ENCODE measurements around the gene CARMIL1.
"Not testable (repeated sequence)": the region's sequence is repeated elsewhere in the genome, so short reads cannot be mapped to it uniquely, and the experiment has no call there.

The CARMIL1 gene

DNA sequence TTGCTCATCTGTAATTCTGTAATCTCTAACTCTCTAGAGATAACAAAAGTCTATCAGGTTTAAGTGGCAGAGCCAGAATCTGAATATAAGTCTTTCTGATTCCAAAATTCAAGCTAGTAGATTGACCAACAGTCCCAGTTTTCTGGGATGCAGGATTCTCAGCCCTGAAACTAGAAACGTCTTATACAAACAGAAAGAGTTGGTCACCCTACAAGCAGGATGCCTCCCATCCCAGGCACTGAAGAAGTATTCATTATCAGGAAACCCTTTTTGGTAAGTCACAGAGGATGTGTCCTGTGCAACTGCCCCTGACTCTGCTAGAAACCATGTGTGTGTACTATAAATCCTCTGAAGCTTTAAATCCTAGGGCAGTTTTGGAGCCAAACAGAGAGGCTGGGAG lies 135.0 kb downstream of the CARMIL1 start:
- DNase-seq, result no peak

DNA sequence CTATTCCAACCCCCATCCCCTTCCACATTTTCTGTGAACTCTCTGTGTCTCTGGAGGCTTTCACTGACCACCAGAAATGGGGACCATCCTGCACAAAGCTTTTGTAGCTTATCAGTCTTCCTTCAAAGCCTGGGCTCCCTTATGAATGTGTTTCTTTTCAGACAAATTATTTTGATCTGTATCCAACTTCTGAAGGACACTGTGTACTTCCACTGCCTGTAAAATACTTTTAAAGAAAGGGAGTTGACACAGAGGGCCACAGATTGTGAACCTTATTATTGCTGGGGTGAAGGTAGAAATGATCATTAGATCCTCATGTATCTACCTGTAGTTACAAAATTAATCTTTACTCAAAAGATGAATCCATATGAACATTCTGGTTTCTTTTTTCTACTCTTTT lies 135.6 kb downstream of the CARMIL1 start:
- no peak for DNase-seq

GRCh38 chr6:25415274-25415673 lies 136.1 kb downstream of the CARMIL1 start:
- no peak for DNase-seq

DNA sequence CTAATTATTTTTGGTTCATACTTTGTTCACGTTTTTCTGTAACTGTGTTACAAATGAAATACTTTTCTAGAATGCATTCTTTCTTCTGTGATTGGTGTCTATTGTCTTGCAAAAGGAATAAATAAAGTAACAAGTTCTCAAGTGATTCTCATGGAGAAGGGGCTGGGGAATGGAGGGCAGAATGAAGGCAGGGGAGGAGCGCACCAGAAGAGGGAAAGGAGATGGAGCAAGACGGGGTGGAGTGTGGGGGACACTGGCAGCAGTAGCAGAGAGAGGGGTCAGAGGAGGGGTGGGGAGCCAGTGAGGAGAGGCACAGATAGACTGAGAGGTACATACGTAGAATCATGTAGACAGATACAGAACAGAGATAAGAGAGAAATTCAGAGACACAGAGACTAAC lies 136.5 kb downstream of the CARMIL1 start:
- no peak for DNase-seq

GRCh38 chr6:25417046-25417605 lies 138.0 kb downstream of the CARMIL1 start:
- DNase-seq, result no peak

- DNase-seq, result no peak
Observed at GRCh38 chr6:25418454-25419052, 139.4 kb downstream of the CARMIL1 start.

GRCh38 chr6:25419879-25420278 lies 140.7 kb downstream of the CARMIL1 start:
- DNase-seq, result no peak

GRCh38 chr6:25423358-25423757 lies 144.2 kb downstream of the CARMIL1 start:
- DNase-seq, result no peak

- DNase-seq, result no peak
Observed at GRCh38 chr6:25424303-25424702, 145.1 kb downstream of the CARMIL1 start.

GRCh38 chr6:25427549-25427948 lies 148.4 kb downstream of the CARMIL1 start:
- no peak for DNase-seq

DNA sequence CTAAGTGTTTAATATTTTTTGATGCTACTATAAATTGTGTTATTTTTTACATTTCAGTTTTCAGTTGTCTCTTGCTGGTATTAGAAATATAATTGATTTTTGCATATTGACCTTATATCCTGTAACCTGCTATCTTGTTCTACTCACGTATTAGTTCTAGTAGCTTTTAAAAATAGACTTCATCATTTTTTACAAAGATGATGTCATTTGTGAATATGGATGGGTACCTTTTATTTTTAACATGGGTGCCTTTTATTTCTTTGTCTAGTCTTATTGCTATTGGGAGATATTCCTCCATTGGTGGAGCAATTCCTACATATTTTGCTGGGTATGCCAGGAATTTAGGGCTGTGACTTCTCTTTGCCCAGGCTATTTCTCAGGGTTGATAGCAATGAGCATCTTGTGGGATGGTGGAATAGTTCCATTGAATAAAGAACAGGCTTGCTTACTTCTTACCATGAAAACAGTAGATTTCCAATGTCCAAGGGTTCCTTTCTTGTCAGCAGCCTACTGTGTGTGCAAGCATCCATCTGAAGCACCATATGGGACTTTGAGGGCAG lies 149.7 kb downstream of the CARMIL1 start:
- DNase-seq, result no peak

- no peak for DNase-seq
Observed at GRCh38 chr6:25431306-25431974, 152.3 kb downstream of the CARMIL1 start.

DNA sequence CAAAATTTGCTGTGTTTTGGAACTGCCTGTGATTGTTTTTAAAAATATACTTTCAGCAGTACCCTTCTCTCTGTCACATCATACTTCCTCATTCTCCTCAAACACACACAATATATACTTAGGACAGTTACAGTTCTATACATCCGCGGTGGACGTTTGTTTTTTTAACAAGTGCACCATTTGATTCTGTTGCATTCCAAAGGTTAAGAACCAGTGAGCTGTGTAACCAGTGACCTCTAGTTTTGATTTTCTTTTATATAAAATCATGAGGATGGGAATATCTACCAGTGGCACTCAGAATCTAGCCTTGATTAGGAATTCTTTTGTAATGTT lies 152.8 kb downstream of the CARMIL1 start:
- DNase-seq, result no peak

GRCh38 chr6:25434921-25435320 lies 155.7 kb downstream of the CARMIL1 start:
- no peak for DNase-seq

DNA sequence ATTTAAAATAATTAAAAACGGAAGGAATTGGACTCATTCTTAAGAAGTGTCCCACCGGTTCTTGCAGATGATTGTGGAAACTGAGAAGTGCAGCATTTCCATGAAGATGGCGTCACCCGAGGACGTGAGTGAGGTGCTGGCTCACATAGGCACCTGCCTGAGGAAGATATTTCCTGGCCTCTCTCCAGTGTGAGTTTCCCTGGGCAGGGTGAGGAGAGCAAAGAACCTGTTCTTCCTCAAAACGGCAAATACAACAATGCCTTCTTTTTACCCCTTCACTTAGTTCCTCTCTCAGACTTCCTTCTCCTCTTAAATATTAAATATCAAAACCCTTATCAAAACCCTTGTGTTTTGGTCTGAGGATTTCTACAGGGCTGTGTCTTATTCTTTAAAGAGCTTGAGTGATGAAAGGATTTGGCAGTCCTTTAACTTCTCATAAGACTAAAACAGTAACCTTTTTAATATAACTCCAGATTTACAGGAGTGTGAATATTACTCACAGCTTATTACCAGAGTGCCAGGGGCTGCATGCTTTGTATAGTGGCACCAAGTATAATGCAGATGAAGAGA lies 156.3 kb downstream of the CARMIL1 start:
- no peak for DNase-seq

DNA sequence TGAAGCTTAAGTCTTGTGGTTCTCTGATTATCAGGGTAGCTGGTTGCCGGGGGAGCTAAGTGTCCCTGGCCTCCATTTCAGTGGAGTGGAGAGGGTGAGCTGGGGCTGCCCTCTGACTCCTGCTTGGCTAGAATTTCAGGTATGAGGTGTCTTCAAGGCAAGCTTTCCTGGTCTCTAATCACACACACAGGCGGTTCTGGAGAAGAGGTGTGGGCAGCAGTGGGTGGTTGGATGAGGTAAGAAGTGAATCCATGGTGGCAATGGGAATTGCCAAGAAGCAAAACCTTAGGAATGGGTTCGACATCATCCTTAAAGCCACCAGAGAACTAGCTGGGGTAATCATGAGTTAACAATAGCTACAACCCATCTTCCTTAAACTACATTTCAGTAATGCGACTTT lies 157.6 kb downstream of the CARMIL1 start:
- no peak for DNase-seq

DNA sequence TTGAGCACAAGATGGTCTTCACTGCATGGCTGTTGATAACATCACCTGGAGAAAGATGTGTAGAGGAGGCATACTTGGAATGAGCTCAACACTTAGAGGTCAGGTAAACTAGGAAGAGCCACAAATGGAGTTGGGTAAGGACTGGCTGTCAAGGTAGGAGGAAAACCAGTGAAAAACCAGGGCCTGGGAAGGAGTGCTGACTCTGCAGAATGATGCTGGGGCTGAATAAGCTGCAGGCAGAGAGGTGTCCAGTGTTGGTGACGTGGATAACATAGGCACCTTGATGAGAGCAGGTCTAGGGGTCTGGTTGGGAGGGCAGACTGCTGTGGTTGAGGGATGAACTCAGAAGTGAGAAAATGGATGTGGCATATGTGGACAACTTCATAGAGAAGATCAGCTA lies 160.2 kb downstream of the CARMIL1 start:
- no peak for DNase-seq

DNA sequence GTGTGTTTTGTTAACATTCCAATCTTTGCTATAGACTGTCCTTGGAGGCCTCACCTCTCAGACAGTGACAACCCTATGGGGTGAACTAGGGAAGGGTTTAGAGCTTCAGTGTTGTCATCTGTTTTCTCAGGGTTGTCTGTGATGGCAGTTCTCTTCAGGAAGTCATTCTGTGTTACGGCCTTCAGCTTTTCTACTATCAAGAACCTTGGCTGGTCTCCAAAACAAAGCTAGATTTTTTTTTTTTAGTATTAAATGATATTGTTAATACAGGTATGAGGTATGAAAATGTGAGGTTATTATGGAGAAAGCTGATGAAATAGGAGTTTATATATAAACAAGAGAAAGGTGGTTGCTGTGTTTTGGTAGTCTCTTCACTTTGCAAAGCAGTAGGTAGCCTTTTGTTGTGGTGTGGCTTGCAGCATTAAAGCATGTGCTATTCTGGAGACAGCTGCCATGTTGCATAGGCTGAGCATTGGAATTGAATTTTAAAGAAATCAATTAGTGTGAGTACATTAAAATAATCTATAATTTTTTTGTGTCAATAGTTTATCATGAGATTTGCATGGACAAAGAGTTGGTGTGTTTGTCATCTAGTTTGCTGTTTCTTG lies 162.6 kb downstream of the CARMIL1 start:
- peak in 4 of 6 experiments; percentile 0 to 83 (median 70) for DNase-seq

DNA sequence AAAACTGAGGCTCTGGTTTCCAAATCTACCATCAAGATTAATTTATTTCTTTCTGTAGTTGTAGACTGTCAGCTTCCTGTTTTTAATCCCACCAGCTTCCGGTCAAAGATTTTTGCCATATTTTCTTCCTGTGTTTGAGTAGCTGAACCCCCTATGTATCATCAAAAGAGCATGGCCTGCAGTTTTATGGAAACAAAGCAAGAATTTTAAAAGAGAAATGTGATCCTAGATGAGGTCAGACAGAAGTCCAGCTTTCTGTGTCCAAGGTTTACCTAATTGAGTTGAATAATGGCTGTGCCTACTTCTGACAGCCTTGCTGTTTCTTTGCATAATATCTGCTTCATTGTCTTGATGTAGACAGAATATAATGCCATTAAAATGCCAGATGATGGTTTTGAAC lies 163.7 kb downstream of the CARMIL1 start:
- DNase-seq, result no peak

GRCh38 chr6:25444521-25444920 lies 165.3 kb downstream of the CARMIL1 start:
- not testable (repeated sequence) for DNase-seq

- no peak for DNase-seq
Observed at GRCh38 chr6:25446830-25447569, 167.8 kb downstream of the CARMIL1 start.

DNA sequence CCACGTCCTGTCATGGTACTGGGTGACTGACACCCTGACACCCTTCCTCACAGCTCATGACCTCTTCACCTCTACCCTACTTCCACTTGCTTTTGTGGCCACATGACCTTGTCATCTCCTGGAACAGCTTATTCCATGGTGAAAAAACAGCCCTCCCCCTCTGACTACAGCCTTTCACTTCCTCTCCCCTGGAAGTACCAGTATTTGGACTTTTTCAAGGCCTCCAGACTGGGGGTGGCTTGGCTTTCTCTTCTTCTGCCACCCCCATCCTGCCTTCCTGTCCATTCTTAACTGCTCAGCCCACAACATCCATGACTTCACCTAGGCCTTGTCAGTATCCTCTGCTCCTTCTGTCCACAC lies 168.4 kb downstream of the CARMIL1 start:
- DNase-seq, result no peak

DNA sequence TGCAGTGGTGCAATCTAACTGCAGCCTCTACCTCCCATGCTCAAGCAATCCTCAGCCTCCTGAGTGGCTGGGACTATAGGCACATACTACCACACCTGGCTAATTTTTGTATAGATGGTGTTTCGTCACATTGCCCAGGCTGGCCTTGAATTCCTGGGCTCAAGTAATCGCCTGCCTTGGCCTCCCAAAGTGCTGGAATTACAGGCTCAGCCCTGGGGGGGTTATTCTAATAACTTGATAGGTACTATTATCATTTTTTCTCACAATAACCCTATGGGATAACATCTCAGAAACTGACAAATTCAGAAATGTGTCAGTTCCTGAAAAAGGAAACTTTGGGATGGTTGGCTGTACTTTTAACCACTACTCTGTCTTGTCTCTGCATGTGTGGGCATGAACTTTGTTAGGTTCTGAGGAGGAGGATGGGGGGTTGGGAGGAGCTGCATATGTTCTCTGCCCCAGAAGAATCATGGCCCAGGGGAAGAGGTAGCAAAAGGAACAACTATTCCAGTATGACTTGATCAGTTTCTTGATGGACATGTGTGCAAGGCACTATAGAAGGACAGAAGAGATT lies 169.9 kb downstream of the CARMIL1 start:
- no peak for DNase-seq

Data from stimulated activated naive CD4-positive, alpha-beta T cell (primary cell).